Eye (tissue), 1 donor: ENCODE measurements around the gene FLOT2.
"Not testable (repeated sequence)": the region's sequence is repeated elsewhere in the genome, so short reads cannot be mapped to it uniquely, and the experiment has no call there.

Experiments used
- DNase-seq: peaks from one replicate; pipeline ENCODE4 v3.0.0-alpha.2; 2015

Gene FLOT2, protein sequence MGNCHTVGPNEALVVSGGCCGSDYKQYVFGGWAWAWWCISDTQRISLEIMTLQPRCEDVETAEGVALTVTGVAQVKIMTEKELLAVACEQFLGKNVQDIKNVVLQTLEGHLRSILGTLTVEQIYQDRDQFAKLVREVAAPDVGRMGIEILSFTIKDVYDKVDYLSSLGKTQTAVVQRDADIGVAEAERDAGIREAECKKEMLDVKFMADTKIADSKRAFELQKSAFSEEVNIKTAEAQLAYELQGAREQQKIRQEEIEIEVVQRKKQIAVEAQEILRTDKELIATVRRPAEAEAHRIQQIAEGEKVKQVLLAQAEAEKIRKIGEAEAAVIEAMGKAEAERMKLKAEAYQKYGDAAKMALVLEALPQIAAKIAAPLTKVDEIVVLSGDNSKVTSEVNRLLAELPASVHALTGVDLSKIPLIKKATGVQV

GRCh38 chr17:28896884-28897768 lies at the start of gene FLOT2:
TSS of gene FLOT2 (minus strand) at chr17:28897733. CDS start at chr17:28897574, 159 bp downstream.
- peak; percentile 84 for DNase-seq

DNA sequence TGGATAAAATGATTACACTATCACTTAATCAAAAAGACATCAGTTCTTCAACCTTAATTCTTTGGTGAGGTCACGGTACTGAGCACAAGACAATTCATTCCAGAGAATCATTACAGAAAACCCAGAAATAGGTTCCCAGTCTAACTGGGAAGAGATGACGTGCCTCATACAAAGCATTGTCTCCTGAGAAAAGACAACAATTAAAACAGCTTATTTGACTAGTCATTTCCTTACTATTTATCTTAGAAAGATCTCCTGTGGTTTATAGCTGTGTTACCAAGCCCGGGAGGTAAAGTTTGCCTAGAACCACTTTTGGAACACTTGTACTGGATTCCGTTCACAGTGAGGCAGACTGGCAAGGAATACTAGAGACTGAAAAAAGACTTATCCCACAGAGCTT lies 48.7 kb upstream of the FLOT2 start:
- DNase-seq, result no peak

DNA sequence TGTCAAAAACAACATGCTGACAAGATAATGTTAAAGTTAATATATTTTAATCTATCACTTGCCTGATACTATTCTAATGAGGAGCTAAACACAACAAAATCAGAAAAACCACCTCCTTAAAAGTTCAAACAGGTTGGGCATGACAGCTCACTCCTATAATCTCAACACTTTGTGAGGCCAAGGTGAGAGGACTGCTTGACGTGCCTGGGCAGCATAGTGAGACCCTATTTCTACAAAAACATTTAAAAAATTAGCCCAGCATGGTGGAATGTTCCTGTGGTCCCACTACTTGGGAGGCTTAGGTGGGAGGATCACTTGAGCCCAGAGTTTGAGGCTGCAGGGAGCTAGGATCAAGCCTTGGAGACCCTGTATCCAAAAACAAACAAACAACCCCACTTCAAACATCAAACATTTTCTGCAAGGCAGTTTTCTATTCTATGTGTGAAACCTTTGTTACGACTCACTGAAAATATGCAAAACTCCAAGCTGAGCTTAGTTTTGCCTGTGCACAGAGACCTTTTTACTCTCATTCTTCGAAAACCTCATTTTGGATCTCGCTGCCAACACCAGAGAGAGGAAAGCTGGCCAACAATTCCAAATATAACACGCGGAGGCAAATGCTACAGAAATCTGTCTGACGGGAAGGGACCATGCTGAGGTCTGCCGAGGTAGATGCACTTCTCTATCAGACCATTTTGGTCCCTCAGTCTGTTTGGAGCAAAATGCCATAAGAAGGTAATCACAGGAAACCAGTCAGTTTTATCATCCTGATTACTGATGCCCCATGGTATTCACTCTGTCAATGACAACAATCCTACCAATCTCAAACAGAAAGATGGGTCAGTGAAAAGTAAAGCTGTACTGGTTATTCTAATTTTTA lies 47.6 kb upstream of the FLOT2 start:
- DNase-seq, result no peak

- no peak for DNase-seq
Measured at GRCh38 chr17:28944343-28944742, 46.8 kb upstream of the FLOT2 start.

DNA sequence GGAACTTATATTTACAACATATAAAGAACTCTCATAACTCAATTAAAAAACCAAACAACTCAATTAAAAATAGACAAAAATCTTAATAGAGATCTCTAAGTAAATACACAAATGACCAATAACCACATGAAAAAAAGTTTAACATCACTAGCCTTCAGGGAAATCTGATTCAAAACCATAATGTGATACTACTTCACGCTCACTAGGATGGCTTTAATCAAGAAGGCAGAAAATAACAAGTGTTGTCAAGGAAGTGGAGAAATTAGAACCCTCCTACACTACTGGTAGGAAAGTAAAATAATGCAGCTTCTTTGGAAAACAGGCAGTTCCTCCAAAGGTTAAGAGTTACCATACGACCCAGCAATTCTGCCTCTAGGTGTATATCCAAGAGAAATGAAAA lies 45.4 kb upstream of the FLOT2 start:
- DNase-seq, result no peak

- DNase-seq, result no peak
Measured at GRCh38 chr17:28941251-28941650, 43.7 kb upstream of the FLOT2 start.

- DNase-seq, result no peak
Measured at GRCh38 chr17:28940675-28941074, 43.1 kb upstream of the FLOT2 start.

- no peak for DNase-seq
Measured at GRCh38 chr17:28940142-28940541, 42.6 kb upstream of the FLOT2 start.

DNA sequence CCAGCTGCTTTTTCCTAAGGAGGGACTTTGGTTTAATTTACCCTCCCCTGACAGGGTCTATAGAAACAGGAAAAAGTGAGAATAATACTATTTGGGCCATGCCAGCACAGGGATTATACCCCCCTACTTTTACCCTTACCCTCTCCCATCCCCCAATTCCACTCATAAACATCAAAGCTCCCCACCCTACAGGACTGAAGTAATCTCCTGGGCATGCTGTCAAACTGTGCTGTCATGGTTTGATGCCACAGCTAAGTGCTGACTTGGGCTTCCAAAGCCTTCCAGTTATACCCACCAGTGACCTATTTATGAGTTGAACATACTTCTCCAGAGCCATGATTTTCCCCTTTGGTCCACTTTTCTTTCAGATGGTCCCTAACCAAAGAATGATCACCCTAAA lies 41.0 kb upstream of the FLOT2 start:
- DNase-seq, result no peak

DNA sequence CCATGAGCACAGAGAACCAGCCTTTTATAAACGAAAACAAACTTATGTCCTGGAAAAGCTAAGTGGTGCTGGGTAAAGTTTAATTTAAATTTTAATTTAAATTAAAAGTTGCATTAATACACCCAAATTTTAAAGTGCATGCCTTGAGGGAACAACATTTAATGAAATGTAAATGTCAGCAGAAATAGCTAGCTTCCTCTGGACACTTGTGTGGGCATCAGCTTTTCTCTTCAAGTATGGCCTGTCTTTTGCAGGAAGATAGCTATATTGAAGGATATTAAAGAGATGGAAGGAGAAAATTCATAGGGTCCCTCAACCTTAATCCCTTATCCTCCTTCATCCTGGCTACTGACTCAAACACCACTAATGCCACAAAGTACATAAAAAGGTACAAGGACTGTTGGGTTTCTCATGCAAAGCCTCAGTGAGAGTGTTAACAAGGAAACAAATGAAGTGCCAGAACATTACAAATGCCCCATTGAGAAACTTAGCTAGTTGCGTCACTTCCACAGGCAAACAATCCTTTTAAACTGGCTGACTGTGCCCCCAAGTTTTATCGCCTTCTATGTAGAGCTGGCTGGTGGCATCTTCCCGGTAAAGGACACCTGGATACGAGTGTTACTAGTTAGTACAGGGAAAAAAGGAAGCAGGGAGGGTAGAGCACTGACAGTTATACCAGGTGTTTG lies 39.7 kb upstream of the FLOT2 start:
- no peak for DNase-seq

DNA sequence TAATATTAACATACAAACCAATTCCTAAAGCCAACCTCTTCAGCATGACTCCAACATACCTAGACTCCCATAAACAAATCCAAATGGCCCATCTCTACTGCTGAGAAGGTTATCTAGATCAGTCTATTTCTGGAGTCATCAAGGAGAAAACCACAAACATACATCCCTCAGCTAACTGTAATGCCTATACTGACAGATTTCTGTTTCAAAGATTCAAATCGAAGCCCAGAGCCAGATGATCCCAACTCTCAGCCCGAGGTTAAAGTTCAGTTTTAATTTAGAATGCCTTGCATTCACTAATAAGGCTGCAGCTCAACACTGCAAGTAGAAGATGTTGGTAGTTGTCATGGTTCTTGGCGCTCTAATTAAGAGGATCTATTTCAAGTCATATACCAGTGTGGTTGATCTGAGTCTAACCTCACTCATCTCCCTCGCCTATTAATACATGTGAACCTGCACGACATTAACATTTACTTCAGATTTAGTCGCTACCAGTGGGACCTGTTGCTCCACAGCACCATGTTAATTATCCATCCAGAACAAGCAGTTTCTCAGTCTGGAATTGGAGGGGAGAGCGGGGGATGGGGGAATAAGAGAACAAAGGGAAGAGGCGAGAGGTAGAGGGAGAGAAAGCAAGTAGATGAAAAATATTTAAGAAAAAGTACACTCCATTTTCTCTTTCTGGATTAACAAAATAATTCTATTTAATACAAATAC lies 38.4 kb upstream of the FLOT2 start:
- peak; percentile 45 for DNase-seq

GRCh38 chr17:28934508-28934907 lies 37.0 kb upstream of the FLOT2 start:
- DNase-seq, result not testable (repeated sequence)

DNA sequence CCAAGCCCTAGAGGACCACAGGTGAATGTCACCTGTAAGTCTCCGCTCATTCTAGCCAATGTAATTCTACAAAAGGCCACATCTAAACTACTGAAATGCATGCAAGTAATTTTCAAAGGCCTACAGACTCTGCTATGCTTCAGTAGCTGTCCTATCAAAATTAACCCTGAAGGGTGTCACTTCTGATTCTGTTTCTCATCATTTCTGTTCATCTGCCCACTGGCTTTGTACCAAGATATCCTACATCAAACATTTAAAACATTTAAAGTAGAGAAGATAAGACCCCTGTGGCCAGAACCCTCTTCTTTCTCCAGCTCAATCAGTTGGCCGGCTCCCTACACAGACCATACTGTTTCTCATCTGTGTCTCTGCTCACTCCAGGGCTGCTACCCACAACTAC lies 32.3 kb upstream of the FLOT2 start:
- DNase-seq, result no peak

GRCh38 chr17:28928061-28928460 lies 30.5 kb upstream of the FLOT2 start:
- no peak for DNase-seq

- DNase-seq, result no peak
Measured at GRCh38 chr17:28926786-28927185, 29.3 kb upstream of the FLOT2 start.

DNA sequence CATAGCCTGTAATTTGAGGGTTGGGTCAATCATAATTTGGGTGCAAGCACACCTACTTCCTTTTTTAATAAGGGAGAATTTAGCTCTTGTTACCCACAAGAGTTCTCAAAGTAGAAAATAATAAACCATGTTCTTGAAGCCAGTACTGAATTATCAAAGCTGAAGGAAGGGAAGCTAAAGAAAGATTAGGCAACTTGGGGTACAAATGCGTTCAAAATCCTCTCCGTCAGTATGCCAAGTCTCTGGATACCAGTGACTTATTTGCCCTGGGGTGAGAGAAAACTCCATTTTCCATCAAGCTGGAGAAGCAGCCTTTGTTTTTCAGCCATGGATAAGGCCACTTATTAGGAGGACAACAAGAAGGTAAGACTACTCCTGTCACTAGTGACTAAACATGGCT lies 28.8 kb upstream of the FLOT2 start:
- no peak for DNase-seq

- no peak for DNase-seq
Measured at GRCh38 chr17:28925912-28926365, 28.4 kb upstream of the FLOT2 start.

GRCh38 chr17:28920201-28920600 lies 22.7 kb upstream of the FLOT2 start:
- no peak for DNase-seq

- DNase-seq, result no peak
Measured at GRCh38 chr17:28918295-28918694, 20.8 kb upstream of the FLOT2 start.

DNA sequence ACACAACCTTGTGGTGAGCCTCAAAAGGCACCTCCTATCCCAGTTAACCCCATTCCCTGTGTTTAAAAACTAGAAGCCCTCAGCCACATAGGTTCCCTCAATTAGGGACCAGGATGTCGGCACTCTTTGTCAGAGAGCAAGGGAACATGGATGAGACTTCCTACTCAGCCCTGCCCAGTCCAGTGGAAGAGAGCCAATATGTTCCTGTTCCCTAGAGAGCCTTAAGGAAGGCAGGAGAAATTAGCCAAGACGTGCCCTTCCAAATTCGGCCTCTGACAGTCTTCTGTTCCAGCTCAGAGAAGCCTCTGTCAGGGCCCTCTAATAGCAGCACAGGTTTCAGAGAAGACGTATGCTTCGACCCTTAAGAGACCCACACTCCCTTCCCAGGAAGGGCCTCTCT lies 19.9 kb upstream of the FLOT2 start:
- no peak for DNase-seq

DNA sequence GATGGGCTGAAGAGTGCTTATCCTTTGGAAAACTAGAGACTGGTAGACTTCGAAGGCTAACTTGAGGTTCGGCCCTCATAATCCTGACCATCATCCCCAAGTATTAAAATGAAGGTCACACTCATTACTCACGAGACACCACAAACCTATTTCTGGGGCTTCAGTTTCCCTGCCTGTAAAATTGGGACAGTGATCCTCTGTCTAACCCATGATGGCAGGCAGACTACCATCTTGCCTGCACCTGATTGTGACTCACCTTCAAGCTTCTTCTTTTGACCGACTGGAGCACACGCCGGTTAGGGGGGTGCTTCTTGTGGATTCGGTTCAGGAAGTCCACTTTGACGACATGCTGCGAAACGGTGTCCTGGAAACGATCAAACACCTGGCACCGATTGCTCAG lies 19.5 kb upstream of the FLOT2 start:
- no peak for DNase-seq
